Measurements from ENCODE around the gene MSI1.

MSI1 gene

GRCh38 chr12:120368789-120369602 is at the start of gene MSI1:
Gene MSI1 (minus strand): TSS chr12:120369164. CDS start chr12:120369091, 73 bp downstream.
- DNase-seq = no peak

- no peak for DNase-seq
Measured at GRCh38 chr12:120417917-120418580, 49.1 kb upstream of the MSI1 start.

DNA sequence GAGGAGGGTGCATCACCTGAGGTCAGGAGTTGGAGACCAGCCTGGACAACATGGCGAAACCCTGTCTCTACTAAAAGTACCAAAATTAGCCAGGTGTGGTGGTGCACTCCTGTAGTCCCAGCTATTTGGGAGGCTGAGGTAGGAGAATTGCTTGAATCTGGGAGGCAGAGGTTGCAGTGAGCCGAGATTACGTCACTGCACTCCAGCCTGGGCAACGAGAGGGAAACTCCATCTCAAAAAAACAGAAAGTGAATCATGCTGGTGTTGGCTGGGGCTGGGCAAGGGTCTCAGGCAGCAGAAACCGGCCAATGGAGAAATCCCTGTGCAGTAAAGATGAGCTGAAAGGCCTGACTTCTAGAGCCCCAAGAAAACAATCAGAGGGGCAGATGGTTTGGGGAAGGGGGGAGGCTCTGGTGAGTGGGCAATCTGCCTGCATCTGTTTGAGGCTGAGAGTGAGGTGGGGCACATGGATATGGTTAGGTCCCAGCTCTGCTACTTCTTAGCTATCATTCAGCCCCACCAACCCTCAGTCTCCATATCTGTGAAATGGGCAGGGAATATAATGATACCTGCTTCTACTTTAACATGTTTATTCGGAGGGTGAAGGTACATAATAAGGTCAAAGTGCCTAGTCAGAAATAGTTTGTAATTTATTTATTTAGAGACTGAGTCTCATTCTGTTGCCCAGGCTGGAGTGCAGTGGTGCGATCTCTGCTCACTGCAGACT is 47.7 kb upstream of the MSI1 start:
- DNase-seq = no peak

DNA sequence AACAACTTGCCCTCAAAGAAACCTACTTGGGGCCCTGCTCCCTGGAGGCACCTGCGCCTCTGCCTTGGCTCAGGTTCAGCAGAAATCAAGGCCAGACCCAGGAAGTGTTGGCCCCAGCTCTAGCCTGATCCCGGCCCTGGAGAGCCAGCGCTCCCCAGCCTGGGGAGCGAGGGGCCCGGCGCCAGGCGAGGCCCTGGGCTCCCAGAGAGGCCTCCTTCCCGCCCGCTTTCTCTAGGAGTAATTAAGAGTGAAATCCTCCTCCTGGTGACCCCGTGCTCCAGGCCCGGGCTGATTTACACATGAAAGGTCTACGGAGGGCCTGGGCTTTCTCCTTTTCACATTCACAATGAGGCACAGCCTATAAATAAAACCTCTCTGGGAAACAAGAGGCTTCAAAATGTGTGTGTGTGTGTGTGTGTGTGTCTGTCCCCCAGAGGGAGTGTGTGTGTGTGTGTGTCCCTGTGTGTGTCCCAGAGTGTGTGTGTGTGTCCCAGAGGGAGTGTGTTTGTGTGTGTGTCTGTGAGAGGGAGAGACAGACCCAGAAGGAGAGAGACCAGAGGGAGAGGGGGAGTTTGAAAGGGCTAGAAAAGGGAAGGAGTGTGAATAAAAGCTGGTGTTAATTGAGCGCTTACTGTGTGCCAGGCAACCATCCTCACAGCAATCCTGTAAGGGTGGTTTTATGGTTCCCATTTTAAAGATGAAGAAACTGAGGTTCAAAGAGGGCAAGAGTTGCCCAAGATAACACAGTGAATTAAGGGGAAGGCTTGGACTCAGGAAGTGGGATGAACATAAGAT is 45.1 kb upstream of the MSI1 start:
- DNase-seq = no peak

DNA sequence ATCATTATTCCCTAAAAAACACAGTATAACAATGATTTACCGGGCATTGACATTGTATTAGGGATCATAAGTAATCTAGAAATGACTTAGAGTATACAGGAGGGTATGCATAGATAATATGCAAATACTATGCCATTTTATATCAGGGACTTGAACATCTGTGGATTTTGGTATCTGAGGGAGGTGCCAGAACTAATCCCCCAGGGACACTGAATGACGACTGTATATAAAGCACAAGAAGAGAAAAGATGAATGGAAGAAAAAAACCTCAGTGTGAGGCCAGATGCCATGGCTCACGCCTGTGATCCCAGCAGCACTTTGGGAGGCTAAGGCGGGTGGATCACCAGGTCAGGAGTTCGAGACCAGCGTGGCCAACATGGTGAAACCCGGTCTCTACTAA is 43.5 kb upstream of the MSI1 start:
- DNase-seq = no peak

DNA sequence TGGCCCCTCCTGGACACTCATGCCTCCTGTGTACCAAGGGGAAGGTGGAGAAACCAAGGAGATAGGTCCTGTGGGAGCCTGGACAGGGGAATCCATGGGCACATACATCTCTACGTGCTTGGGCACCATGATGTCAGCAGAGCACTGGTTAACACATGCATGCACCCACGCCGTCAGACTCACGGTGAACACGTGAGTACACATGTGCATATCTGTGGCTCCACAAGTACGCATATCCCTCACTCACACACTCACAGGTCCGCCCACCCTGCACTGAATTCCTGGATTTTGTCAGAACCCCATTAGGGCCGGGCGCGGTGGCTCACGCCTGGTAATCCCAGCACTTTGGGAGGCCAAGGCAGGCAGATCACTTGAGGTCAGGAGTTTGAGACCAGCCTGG is 39.8 kb upstream of the MSI1 start:
- DNase-seq = no peak

GRCh38 chr12:120406553-120406952 is 37.6 kb upstream of the MSI1 start:
- DNase-seq = no peak

- no peak for DNase-seq
Measured at GRCh38 chr12:120406069-120406468, 37.1 kb upstream of the MSI1 start.

DNA sequence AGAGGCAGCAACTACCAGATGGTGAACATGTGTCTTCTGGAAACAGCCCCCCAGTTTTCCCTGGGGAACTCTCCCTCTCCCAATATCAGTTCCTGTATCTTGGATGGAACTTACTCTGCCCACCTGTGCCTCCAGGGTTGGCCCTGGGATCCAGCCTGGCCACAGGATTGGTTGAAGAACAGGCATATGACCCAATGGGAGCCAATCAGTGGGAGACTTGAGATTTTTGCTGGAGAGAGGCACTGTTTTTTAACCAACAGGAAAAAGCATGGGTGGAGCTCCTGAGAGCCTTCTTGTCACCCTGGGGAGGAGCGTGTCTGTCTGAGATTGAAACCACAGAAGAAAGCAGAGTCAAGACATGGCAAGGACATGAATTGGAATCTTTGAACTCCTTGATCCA is 35.3 kb upstream of the MSI1 start:
- DNase-seq = no peak

DNA sequence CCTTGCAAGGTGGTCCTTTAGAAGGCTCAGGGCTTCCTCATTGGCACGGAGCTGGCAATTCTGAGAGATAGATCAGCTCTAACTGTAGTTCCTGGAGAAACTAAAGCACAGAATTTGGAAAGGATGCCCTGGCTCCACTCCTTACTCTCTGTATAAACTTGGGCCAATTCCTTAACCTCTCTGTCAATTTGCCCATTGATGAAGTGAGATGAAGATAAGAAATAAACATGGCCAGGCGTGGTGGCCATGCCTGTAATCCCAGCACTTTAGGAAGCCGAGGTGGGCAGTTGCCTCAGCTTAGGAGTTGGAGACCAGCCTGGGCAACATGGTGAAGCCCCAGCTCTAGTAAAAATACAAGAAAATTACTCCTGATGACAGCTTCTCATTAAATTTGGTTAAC is 34.9 kb upstream of the MSI1 start:
- no peak for DNase-seq

DNA sequence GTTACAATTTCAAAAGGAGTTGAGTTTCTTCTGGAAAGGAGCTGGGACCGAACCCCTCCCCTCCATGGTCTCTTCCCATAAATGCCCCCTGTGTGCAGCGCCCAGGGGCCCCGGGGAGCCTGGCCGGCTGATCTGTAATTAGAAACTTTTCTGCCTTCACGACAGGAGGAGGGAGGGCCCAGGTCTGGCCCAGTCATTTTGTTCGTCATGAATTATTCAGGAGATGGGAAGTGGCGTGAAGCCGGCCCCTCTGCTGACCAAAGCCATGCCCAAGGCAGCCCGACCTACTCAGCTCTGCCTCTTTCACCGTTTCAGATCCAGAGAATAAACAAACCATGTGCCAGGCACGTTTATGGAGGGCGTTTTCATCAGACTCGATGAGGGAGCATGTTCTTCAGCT is 33.3 kb upstream of the MSI1 start:
- DNase-seq = no peak

DNA sequence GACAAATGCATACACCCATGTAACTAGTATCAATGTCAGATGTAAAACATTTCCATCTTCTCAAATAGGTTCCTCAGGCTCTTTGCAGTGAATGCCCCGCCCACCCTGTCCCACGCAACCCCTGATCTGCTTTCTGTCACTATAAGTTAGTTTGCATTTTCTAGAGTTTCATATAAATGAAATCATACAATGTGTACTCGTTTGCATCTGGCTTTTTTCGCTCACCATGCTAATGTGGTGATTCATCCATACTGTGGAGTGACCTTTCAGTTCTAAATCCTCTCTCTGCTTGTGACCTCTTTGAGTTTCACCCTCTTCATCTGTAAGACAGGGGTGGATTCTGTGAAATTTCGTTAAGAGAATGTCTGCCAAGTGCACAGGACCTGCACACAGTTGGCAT is 30.6 kb upstream of the MSI1 start:
- DNase-seq = no peak

- no peak for DNase-seq
Measured at GRCh38 chr12:120397824-120398540, 29.0 kb upstream of the MSI1 start.

- no peak for DNase-seq
Measured at GRCh38 chr12:120394483-120395367, 25.8 kb upstream of the MSI1 start.

DNA sequence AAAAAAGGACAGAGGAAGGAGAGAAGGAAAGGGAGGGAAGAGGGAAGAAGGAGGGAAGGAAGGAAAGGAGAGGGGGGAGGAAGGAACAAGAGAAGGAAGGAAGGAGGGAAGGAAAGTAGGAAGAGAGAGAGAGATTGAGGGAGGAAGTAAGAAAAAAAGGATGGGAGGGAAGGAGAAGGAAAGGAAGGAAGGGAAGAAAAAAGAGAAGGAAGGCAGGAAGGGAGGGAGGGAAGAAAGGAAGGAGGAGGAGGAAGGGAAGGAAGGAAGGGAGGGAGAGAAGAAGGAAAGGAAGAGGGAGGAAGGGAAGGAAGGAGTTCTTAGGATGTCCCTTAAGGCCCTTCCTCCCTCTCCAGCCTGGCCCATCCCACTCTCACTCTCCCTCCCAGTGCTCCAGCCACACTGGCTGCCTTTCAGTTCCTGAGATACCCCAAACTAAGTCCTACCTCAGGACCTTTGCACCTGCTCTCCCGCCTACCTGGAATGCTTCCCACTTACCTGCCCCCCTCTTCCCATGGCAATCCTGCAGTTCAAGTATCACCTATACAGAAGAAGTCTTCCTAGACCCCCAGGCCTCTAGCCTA is 21.7 kb upstream of the MSI1 start:
- DNase-seq = no peak

- DNase-seq = no peak
Measured at GRCh38 chr12:120388691-120389481, 19.9 kb upstream of the MSI1 start.

GRCh38 chr12:120381752-120382419 is 12.9 kb upstream of the MSI1 start:
- no peak for DNase-seq

DNA sequence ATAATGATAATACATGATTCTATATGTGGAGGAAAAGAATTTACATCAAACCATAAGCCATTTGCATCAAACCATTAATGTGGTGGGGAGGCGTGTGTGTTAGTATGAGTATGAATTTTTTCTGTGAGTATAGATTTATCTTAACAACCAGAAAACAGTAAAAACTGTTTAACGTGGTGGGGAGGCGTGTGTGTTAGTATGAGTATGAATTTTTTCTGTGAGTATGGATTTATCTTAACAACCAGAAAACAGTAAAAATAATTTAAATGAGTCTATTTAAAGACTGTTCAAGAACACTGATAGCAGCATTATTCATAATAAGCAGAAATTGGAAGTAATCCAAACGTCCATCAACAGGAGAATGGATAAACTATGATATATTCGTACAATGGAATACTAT is 9.1 kb upstream of the MSI1 start:
- DNase-seq = no peak

DNA sequence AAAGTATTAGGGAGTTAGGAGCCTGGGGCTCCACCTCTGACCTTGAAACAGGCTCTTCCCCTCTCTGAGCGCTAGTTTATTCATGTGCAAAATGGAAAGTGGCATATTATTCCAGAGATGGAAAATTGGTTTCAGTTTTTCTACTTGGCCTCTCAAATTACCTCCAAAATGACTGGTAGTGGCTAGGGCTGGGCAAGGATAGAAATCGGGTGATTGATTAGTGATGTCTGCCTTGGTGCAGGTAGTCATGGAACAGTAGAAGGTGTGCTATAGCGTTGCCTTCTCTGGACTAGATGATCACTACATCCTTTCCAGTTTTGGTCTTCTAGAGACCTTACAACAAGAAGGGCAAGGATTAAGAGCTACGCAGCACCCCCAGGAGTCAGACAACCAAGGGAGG is 8.6 kb upstream of the MSI1 start:
- DNase-seq = no peak

Data from NCI-H1694 treated with DMSO at 0.1 percent for 48 hours (cell line).